Hepatic stellate cell (primary cell): Measurements from ENCODE around the gene HYLS1.
"Not testable (repeated sequence)": the region's sequence is repeated elsewhere in the genome, so short reads cannot be mapped to it uniquely, and the experiment has no call there.

ENCODE experiments used
- DNase-seq: peaks from one replicate; pipeline ENCODE4 v3.0.0; 2011; ENCODE audit warnings: low spot score

HYLS1 gene, protein sequence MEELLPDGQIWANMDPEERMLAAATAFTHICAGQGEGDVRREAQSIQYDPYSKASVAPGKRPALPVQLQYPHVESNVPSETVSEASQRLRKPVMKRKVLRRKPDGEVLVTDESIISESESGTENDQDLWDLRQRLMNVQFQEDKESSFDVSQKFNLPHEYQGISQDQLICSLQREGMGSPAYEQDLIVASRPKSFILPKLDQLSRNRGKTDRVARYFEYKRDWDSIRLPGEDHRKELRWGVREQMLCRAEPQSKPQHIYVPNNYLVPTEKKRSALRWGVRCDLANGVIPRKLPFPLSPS

DNA sequence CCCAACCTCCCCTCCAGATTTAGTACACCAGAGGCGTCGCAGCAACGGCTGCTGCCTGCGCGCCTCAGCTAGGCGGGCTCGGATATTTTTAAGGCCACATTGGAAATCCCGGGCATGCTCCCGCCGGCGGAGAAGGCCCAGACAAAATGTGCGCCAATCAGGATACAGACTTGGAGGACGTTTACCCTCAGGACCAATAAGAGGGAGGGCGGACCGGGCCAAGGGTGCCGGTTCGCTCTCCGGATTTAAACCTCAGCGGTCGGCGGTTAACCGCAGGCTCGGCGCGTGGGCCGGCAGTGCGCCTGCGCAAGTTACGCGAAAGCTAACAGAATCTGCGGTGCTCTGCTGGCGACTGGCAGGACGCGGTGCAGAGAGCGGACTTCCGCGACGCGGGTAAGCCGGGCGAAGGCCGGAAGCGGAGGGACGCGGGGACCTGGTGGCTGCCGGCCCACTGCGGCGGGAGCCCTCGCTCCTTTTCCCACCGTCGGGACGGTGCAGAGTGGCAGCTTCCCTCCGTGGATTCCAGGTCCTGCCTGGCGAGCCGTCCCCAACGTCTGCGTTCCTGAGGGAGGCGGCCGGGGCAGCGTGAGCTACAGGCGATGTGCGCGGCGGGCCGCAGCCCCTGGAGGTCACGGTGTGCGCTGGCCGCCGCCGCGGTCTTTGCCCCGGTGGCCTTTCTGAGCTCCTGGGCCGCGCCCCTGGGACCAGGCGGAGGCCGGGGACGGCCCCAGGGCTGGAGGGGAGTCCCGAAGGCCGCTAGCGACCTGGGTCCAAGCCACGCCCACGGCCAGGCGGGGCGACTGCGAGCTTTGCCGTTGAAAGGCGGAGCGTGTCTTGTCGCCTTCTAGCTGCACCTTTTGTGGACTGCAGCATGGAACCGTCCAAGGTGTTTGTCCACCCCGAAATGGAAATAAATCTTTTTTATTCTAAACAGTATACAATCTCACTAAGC is at the start of gene HYLS1:
HYLS1 (plus strand) TSS at position 296 of the 952 bp plus-strand sequence. CDS start 11,701 bp downstream, outside the sequence.
- peak; percentile 98 for DNase-seq

DNA sequence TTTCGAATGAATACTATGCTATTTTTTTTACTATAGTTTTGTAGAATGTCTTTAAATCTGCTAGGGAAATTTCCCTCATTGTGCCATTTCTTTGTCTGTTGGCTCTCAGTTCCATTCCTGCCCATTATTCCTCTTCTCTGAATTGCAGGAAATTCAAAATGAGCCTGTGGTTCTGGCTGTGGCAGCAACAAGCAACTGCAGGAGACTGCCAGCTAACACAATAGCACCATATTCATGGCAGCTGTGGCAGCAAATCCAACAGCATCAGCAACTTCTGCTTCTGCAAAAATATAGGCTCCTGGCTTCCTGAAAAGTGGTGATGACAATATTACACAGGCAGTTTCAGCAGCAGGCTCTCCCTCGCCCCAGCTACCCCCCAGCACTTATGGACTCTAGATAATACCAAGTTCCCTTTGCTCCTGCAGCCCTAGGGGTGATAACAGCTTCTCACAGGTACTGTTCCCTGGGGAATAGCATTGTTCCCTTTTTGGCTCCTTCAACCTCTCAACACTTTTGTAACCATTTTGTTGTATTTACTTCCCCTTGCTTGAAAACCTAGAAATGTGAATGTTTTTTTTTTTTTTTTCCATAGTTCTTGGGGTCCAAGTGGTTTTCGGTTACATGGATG is 45.0 kb upstream of the HYLS1 start:
- DNase-seq: no peak

DNA sequence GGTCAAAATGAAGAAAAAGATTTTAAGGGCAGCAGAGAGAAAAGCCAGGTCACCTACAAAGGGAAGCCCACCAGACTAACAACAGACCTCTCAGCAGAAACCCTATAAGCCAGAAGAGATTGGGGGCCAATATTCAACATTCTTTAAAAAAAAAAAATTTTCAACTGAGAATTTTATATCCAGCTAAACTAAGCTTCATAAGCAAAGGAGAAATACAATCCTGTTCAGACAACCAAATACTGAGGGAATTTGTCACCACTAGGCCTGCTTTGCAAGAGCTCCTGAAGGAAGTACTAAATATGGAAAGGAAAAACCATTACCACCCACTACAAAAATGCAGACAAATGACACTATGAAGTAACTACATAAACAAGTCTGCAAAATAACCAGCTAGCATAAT is 41.3 kb upstream of the HYLS1 start:
- no peak for DNase-seq

DNA sequence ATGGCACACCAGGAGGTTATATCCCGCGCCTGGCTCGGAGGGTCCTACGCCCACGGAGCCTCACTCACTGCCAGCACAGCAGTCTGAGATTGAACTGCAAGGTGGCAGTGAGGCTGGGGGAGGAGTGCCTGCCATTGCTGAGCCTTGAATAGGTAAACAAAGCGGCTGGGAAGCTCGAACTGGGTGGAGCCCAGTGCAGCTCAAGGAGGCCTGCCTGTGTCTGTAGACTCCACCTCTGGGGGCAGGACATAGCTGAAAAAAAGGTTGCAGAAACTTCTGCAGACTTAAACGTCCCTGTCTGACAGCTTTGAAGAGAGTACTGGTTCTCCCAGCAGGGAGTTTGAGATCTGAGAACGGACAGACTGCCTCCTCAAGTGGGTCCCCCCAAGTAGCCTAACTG is 29.8 kb upstream of the HYLS1 start:
- not testable (repeated sequence) for DNase-seq

DNA sequence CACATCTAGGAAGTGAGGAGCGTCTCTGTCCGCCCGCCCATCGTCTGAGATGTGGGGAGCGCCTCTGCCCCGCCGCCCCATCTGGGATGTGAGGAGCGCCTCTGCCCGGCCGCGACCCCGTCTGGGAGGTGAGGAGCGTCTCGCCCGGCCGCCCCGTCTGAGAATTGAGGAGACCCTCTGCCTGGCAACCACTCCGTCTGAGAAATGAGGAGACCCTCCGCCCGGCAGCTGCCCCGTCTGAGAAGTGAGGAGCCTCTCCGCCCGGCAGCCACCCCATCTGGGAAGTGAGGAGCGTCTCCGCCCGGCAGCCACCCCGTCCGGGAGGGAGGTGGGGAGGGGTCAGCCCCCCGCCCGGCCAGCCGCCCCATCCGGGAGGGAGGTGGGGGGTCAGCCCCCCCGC is 24.7 kb upstream of the HYLS1 start:
- not testable (repeated sequence) for DNase-seq

DNA sequence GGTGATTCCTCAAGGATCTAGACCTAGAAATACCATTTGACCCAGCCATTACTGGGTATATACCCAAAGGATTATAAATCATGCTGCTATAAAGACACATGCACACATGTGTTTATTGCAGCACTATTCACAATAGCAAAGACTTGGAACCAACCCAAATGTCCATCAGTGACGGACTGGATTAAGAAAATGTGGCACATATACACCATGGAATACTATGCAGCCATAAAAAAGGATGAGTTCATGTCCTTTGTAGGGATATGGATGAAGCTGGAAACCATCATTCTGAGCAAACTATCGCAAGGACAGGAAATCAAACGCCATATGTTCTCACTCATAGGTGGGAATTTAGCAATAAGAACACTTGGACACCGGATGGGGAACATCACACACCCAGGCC is 22.1 kb upstream of the HYLS1 start:
- DNase-seq: not testable (repeated sequence)

DNA sequence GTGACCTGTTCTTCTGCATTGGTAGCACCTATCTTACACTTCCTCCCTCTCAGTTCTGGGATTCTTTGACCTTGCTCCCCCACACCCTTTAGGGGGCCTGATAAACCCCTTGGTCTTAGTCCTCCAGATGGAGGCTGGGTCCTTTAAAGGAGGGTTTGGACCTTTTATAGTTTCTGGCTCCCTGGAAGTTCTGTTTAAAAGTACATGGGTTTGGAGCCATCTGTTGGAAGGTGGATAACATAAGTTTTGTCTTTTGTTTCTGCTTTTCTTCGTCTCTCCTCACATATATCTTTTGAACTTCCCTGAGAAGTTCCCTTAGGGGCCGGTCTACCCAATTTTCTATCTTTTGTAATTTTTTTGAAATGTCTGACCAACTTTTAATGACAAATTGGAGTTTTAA is 17.9 kb upstream of the HYLS1 start:
- no peak for DNase-seq

DNA sequence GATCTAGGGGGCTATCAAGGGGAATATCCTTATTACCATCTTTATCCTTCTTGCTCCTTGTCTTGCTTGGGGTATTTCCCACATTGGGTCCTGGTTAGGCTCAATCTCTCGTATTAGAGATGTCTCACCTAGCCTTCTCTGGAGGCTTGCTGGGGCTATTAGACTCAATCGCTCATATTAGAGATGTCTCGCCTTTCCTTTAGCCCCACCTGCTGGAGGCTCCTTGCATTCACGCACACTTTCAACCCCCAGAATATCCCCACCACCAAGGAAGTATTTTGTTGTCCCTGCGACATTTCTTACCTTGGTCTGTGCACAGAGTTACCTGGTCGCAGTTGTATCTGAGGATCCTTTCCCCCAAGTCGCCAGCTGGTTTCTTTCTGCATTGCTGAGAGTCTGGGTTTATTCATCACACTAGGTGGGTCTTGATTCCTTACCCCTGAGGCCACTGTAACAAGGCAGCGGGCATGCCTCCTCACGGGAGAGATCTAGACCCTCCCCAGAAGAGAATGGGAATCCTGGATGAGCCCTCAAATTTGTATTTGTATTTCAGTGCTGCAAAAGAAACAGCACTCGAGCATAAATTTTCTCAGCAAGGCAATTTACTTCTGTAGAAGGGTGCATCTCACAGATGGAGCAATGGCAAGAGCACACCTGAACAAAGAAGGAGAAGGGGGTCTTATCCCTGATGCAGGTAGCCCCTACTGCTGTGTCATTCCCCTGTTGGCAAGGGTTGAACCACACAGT is 15.9 kb upstream of the HYLS1 start:
- DNase-seq: peak; percentile 26

DNA sequence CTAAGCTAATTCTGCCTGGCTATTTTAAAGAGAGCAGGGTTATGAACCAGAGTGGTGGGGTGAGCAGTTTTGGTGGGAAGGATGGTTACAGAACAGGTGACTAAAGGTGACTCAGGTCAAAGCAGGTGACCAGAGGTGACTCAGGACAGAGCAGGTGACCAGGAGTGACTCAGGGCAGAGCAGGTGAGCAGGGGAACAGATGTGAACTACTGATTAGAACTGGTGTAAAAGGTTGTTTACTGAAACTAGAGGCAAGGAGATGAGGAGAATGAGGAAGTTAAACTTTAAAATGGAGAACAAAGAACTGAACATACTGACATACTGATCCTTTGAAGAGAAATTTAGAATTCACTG is 15.4 kb upstream of the HYLS1 start:
- DNase-seq: no peak

DNA sequence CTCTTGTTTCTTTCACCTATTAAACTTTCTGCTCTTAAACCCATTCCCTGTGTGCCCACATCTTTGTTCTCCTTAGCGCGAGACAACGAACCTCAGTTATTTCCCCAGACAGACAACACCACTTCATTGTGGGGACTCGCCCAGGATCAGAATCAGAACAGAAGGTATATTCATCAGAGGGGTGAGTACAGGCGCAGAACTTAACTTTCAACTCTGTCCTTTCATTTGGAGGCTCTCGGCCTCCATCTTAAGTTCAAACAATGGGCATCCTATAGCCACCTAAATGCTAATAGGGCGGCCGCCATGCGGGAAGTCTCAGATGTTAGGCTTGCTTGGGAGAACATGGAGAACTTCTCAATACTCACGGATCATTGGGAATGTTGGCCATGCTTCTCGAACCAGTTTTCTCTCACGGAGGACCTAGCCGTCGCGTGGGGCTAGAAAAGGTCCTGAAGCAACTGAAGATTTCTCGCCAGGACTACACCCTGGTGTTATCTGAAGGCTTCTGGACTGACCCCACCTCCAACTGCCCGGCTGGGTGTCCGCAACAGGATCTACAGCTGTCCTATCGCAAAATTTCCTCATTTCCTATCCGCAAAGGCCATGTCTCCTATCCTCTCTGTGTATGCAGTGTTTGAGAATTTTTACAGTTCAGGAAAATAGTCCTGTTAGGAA is 13.4 kb upstream of the HYLS1 start:
- no peak for DNase-seq

DNA sequence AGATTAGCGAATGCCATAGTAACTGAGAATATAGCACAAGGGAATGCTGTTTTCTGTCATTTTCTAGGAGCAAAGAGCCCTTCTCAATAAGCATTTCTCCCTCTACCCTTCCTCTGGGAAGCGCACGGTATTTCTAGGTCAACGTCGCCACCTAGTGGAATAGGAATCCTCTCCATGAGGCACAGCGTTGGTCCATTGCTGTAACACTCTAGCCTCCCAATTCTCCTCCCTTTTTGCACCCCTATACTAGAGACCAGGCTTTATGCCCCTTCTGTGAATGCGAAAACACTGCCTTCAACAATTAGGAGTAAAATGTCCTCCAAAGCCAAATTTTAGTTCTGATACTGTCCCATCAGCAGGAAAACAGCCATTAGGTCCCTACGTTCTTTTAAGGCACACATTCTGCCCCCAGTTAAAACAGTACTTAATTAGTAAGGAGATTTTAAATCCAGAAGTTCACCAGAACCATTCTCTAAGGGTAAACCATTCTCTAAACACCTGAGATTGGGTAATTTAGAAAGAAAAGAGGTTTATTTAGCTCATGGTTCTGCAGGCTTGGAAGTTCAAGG is 12.8 kb upstream of the HYLS1 start:
- DNase-seq: peak; percentile 68

DNA sequence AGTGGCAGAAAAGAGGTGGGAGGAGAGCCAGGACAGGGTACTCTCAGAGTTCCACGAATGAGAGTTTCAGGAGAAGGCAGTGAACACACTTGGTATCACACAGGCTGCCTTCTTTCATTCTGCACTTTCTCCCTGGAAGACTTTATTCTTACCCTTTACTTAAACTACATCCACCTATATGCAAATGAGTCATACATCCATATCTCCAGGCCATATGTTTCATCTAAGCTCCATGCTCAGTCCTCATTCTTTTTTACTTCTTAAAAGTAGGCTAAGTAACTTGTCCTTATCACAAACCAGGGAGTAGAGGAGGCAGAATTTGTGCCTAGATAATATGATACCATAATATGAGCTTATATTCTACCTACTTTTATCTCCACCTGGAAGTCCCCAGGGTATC is 6.2 kb upstream of the HYLS1 start:
- no peak for DNase-seq

DNA sequence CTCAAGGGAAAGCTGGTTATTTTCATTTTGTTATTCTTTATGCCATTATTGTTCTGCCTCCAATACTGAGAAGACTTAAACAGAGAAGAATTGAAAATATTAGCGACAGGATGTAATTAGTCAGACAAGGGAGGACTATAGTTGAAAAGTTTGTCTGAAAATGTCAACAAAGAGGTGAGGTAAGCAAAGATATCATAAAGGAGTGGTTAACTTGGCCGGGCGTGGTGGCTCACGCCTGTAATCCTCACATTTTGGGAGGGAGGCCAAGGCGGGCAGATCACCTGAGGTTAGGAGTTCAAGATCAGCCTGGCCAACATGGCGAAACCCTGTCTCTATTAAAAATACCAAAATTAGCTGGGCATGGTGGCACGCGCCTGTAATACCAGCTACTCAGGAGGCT is 4.1 kb upstream of the HYLS1 start:
- no peak for DNase-seq

DNA sequence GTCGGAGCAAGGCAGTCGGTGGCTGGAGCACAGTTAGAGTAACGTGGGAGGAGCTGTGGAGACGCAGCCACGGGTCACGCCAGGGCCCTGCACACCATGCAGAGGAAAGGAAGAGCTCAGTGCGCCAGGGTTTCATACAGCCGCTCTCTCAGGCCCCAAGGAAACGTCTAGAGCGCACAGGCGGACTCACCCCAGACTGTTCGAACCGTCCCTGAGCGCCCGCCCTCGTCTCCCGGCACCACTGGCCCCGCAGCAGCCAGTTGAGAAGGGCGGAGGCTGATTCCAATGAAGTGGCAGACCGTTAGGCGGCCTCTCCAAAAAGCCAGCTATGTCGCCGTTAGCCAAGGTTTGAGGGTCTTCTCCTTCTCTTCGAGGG is 483 bp upstream of the HYLS1 start:
- DNase-seq: peak; percentile 33

DNA sequence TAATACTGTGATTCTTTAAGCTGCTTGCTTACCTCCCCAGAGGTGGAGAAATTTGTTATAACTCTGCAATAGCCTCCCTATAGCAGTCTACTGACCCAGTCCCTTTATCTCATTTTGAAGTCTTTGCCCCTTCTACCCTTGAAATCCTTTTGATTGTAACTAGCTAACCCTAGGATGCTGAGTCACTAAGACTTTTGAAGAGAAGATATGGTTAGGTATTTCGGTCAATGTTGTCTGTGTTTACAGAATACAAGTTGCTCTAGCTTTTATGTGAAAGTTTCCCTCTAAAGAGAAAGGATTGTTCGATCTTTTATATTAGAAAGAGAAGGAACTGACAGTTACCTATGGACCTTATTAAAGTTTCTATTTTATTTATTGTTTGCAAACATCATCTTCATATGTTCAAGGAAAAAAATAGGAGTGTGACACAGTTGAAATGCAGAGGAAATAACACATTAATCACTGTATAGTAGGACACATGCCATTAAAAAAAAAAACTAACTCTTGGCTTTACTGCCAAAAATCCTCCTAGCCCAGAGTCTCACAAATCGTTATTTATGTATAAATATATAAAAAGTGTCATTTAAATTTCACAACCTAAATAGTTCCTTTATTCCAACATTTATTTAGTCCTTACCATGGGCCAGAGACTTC is 3.1 kb downstream of the HYLS1 start:
- DNase-seq: no peak

DNA sequence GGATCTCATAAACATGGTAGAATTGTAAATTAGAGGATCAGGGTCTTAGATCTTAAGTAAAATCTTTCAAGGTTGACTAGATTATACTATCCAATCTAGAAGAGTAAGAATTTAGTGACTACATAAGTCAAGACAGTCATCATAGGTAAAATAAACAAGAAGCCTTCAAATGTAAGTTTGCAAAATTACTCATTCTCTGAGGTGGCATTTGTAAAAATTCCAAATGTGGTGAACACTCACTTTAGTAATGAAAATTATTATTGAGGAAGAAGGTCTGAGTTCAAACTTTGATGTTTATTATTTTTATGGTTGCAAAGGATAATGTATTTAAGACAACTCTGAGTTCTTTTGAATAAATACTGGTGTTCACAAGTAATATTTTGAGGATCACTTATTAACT is 4.6 kb downstream of the HYLS1 start:
- peak; percentile 11 for DNase-seq

DNA sequence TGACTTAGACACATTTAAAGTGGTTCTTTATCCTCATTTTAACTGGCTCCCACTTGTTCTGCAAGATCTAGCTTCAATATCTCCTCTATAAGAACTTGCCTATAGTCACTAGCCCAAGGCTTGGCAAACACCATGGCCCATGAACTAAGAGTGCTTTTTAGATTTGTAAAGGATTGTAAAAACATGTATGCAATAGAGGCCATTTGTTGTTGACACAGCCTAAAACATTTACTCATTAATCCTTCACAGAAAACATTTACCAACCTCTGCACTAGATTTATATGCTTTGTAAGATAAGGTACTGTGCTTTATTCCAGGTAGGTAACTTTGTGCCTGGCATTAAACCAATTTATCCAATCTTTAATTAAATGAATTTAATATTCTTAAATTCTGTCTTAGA is 5.5 kb downstream of the HYLS1 start:
- DNase-seq: no peak

DNA sequence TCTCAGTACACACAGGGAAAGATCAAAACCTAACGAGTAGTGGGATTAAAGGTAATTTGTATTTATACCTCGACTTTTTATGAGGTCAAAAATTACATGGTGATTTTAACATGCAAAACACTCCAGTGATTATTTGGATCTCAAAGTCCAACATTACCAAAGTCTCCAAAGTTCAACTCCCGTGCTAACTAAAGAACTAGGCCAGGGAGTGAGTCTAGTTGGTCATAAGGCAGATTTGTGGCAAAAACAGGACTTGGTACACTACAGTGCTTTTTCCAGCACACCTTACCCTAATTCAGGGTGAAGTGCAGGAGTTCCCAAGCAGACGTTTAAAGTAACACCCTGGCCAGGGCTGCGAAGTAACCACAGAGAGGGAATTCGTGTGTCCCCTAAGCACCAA is 14.4 kb downstream of the HYLS1 start:
- DNase-seq: no peak

DNA sequence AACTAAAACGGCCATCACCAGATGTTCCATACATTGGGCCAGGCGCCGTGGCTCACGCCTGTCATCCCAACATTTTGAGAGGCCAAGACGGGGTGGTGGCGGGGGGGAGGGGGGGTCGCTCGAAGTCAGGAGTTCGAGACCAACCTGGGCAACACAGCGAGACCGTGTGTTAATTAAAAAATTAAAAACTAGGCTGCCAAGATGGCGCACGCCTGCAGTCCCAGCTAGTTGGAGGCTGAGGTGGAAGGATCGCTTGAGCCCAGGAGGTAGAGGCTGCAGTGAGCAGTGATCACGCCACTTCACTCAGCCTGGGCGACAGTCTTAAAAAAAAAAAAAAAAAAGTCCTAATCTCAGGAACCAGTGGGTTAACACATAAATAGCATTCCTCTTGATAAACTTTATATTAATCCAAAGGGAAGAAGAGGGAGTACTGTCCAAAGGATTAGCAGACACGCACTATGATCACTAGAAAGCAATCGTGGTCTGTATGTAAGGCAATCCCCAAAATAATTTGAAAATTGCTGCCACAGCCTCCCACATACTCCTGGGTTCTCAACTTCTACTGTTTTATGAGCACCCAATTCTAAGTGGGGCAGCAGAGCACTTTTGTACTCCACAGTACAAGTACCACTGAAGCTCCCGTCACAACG is 14.9 kb downstream of the HYLS1 start:
- DNase-seq: peak; percentile 6
